ENCODE measurements around the gene NME5. TPM values are rescaled to one million over a fixed set of nuclear protein-coding genes. Genes with fewer than 3 reads are reported as not detected.
"Not testable (repeated sequence)": the region's sequence is repeated elsewhere in the genome, so short reads cannot be mapped to it uniquely, and the experiment has no call there.

Gene NME5
- total RNA-seq, 1 experiment from 2014 or later = 0.44 TPM

- Histone ChIP-seq H3K4me2 (ENCODE audit: low read length) (no peak overlapping the region), H3K9me2 (replicated peaks; ENCODE audit: low read length) (no peaks in the 10 kb centered on the region), H3K27ac (ENCODE audit: low read length) (no peak overlapping the region), H3K36me3 (ENCODE audit: low read depth, low read length) (peaks cover 50% of the 10 kb centered on the region), H3F3A (ENCODE audit: low read length, unreplicated experiment) (no peaks in the 10 kb centered on the region), H3K9me3 (ENCODE audit: low read length) (no peaks in the 10 kb centered on the region), H3K27me3 (ENCODE audit: low read length) (no peaks in the 10 kb centered on the region), H4K20me1 (ENCODE audit: low read length) (no peaks in the 10 kb centered on the region), H3K79me2 (ENCODE audit: low read length) (no peaks in the 10 kb centered on the region), H3K4me3 (ENCODE audit: low read length) (no peak overlapping the region), H2AFZ (ENCODE audit: low read length) (no peak overlapping the region), H3K9ac (ENCODE audit: low read length) (no peak overlapping the region), H3K4me1 (ENCODE audit: insufficient read depth, low read length) (no peaks in the 10 kb centered on the region)
- ChIA-PET POLR2A (ENCODE audit: unreplicated experiment) (no interaction called here), CTCF (no interaction called here)
- ATAC-seq (no peak), DNase-seq (no peak)
- BruUV-seq (replicated peaks) = no TSS peak
- no peak for TF ChIP-seq EZH2 (IDR thresholded peaks at IDR 0.05; ENCODE audit: low read length, unreplicated experiment)
- no peak for TF ChIP-seq CTCF (conservative IDR thresholded peaks at IDR 0.05; ENCODE audit: low read depth, low read length)
- TF ChIP-seq EZH2phosphoT487 (IDR thresholded peaks at IDR 0.05; ENCODE audit: borderline replicate concordance, low read length) = no peak
- intact Hi-C loops (cut with micrococcal nuclease) = no loop called here
These were observed 21.5 kb upstream of the NME5 start for GRCh38 chr5:138160706-138161105.

- ATAC-seq = no peak
- H3K79me2 ChIP-seq (ENCODE audit: low read length) = no peaks in the 10 kb centered on the region
- no peaks in the 10 kb centered on the region for H4K20me1 ChIP-seq (ENCODE audit: low read length)
- BruUV-seq (replicated peaks) = no TSS peak
- H3K9me3 ChIP-seq (ENCODE audit: low read length) = no peaks in the 10 kb centered on the region
- no peak overlapping the region for H2AFZ ChIP-seq (ENCODE audit: low read length)
- H3K4me2 ChIP-seq (ENCODE audit: low read length) = no peak overlapping the region
- no peak overlapping the region for H3K4me3 ChIP-seq (ENCODE audit: low read length)
- ChIA-PET CTCF (no interaction called here), POLR2A (ENCODE audit: unreplicated experiment) (no interaction called here)
- no peak for DNase-seq
- intact Hi-C loops (cut with micrococcal nuclease) = no loop called here
- TF ChIP-seq CTCF (conservative IDR thresholded peaks at IDR 0.05; ENCODE audit: low read depth, low read length) (no peak), EZH2phosphoT487 (IDR thresholded peaks at IDR 0.05; ENCODE audit: borderline replicate concordance, low read length) (no peak), EZH2 (IDR thresholded peaks at IDR 0.05; ENCODE audit: low read length, unreplicated experiment) (no peak)
- H3K9ac ChIP-seq (ENCODE audit: low read length) = no peak overlapping the region
- no peak overlapping the region for H3K27ac ChIP-seq (ENCODE audit: low read length)
- H3K36me3 ChIP-seq (ENCODE audit: low read depth, low read length) = peaks cover 43% of the 10 kb centered on the region
- H3K4me1 ChIP-seq (ENCODE audit: insufficient read depth, low read length) = no peaks in the 10 kb centered on the region
- H3F3A ChIP-seq (ENCODE audit: low read length, unreplicated experiment) = no peaks in the 10 kb centered on the region
- H3K9me2 ChIP-seq (replicated peaks; ENCODE audit: low read length) = no peaks in the 10 kb centered on the region
- H3K27me3 ChIP-seq (ENCODE audit: low read length) = no peaks in the 10 kb centered on the region
These were observed 20.4 kb upstream of the NME5 start for GRCh38 chr5:138159666-138160065.

- no peak for ATAC-seq
- Histone ChIP-seq H2AFZ (ENCODE audit: low read length) (no peak overlapping the region), H3K27me3 (ENCODE audit: low read length) (no peaks in the 10 kb centered on the region), H3K9me2 (replicated peaks; ENCODE audit: low read length) (no peaks in the 10 kb centered on the region), H3K36me3 (ENCODE audit: low read depth, low read length) (peaks cover 27% of the 10 kb centered on the region), H3K4me2 (ENCODE audit: low read length) (no peak overlapping the region), H3F3A (ENCODE audit: low read length, unreplicated experiment) (no peaks in the 10 kb centered on the region), H3K9ac (ENCODE audit: low read length) (no peak overlapping the region), H4K20me1 (ENCODE audit: low read length) (no peaks in the 10 kb centered on the region), H3K27ac (ENCODE audit: low read length) (no peak overlapping the region), H3K4me1 (ENCODE audit: insufficient read depth, low read length) (no peaks in the 10 kb centered on the region), H3K4me3 (ENCODE audit: low read length) (no peak overlapping the region), H3K79me2 (ENCODE audit: low read length) (no peaks in the 10 kb centered on the region), H3K9me3 (ENCODE audit: low read length) (no peaks in the 10 kb centered on the region)
- intact Hi-C loops (cut with micrococcal nuclease) = no loop called here
- POLR2A ChIA-PET (ENCODE audit: unreplicated experiment) = no interaction called here
- TF ChIP-seq EZH2 (IDR thresholded peaks at IDR 0.05; ENCODE audit: low read length, unreplicated experiment) (no peak), EZH2phosphoT487 (IDR thresholded peaks at IDR 0.05; ENCODE audit: borderline replicate concordance, low read length) (no peak), CTCF (conservative IDR thresholded peaks at IDR 0.05; ENCODE audit: low read depth, low read length) (no peak)
- DNase-seq = no peak
- CTCF ChIA-PET = no interaction called here
- no TSS peak for BruUV-seq (replicated peaks)
These were observed 18.4 kb upstream of the NME5 start for GRCh38 chr5:138157626-138158025.

GRCh38 chr5:138155977-138156376 lies 16.7 kb upstream of the NME5 start:
- H3K4me2 ChIP-seq (ENCODE audit: low read length); DNase-seq; H3K9ac ChIP-seq (ENCODE audit: low read length); H2AFZ ChIP-seq (ENCODE audit: low read length); H3K9me2 ChIP-seq (replicated peaks; ENCODE audit: low read length); BruUV-seq (replicated peaks); H3K79me2 ChIP-seq (ENCODE audit: low read length); H3K27me3 ChIP-seq (ENCODE audit: low read length); ATAC-seq; H3K27ac ChIP-seq (ENCODE audit: low read length); H3K4me3 ChIP-seq (ENCODE audit: low read length); H3K4me1 ChIP-seq (ENCODE audit: insufficient read depth, low read length); H4K20me1 ChIP-seq (ENCODE audit: low read length); POLR2A ChIA-PET (ENCODE audit: unreplicated experiment); CTCF ChIA-PET; H3F3A ChIP-seq (ENCODE audit: low read length, unreplicated experiment); intact Hi-C loops (cut with micrococcal nuclease); H3K9me3 ChIP-seq (ENCODE audit: low read length): not testable (repeated sequence)
- H3K36me3 ChIP-seq (ENCODE audit: low read depth, low read length) = peaks cover 21% of the 10 kb centered on the region

Measured in PC-3 (cell line).